PC-3 (cell line): ENCODE measurements around the gene CNTN4. TPM values are rescaled to one million over a fixed set of nuclear protein-coding genes. Genes with fewer than 3 reads are reported as not detected.

Experiments used
- ATAC-seq: fragments of 200-7000 bp; cut with Tn5 transposase; 2 replicates; pipeline ENCODE4 v1.9.1; 2020; ENCODE audit warnings: mild to moderate bottlenecking, moderate library complexity
- BruUV-seq: library from RNA; stranded (reverse); fragments of 400-500 nt; replicated peaks from 2 replicates; lab custom pipeline; 2021; lab: Mats Ljungman, UMichigan
- CTCF ChIA-PET: fragments of 300-600 bp; sonication (Branson Sonifier 250); formaldehyde crosslinking; loops from one replicate; lab custom pipeline; 2022; ENCODE audit warnings: antibody characterized with exemption; lab: Charles Lee
- POLR2A ChIA-PET: fragments of 300-600 bp; sonication (Branson Sonifier 250); formaldehyde crosslinking; loops from one replicate; lab custom pipeline; 2022; ENCODE audit warnings: antibody characterized with exemption; ENCODE audit not compliant: unreplicated experiment; lab: Charles Lee
- DNase-seq: peaks from one replicate; pipeline ENCODE4 v3.0.0-alpha.2; 2015
- H2AFZ ChIP-seq: fragments of 300-600 bp; sonication (generic); 2 replicates; pipeline ENCODE4 v1.6.0; 2016; ENCODE audit warnings: antibody characterized with exemption, low read length
- H3F3A ChIP-seq: fragments of 300-600 bp; sonication (generic); one replicate; pipeline ENCODE4 v1.6.0; 2017; ENCODE audit warnings: antibody characterized with exemption, low read length, control low read depth, mild to moderate bottlenecking; ENCODE audit not compliant: unreplicated experiment
- H3K27ac ChIP-seq: fragments of 300-600 bp; sonication (generic); 2 replicates; pipeline ENCODE4 v1.5.1; 2016; ENCODE audit warnings: mild to moderate bottlenecking, low read length
- H3K27me3 ChIP-seq: fragments of 300-600 bp; sonication (generic); 2 replicates; pipeline ENCODE4 v1.6.1; 2016; ENCODE audit warnings: low read length, mixed read lengths
- H3K36me3 ChIP-seq: fragments of 300-600 bp; sonication (generic); 2 replicates; pipeline ENCODE4 v1.6.1; 2016; ENCODE audit warnings: low read depth, mixed run types, low read length, mixed read lengths
- H3K4me1 ChIP-seq: fragments of 300-600 bp; sonication (generic); 2 replicates; pipeline ENCODE4 v1.5.1; 2016; ENCODE audit warnings: low read length; ENCODE audit not compliant: insufficient read depth
- H3K4me2 ChIP-seq: fragments of 300-600 bp; sonication (generic); 2 replicates; pipeline ENCODE4 v1.6.0; 2016; ENCODE audit warnings: low read length
- H3K4me3 ChIP-seq: fragments of 300-600 bp; sonication (generic); 2 replicates; pipeline ENCODE4 v1.5.1; 2016; ENCODE audit warnings: mild to moderate bottlenecking, low read length, mixed read lengths
- H3K79me2 ChIP-seq: fragments of 300-600 bp; sonication (generic); 2 replicates; pipeline ENCODE4 v1.6.1; 2017; ENCODE audit warnings: low read length, mixed read lengths
- H3K9ac ChIP-seq: fragments of 300-600 bp; sonication (generic); 2 replicates; pipeline ENCODE4 v1.6.0; 2016; ENCODE audit warnings: mild to moderate bottlenecking, low read length
- H3K9me2 ChIP-seq: fragments of 300-600 bp; sonication (generic); replicated peaks from 2 replicates; pipeline ENCODE4 v1.6.1; 2016; ENCODE audit warnings: mixed run types, low read length, mixed read lengths
- H3K9me3 ChIP-seq: fragments of 300-600 bp; sonication (generic); 2 replicates; pipeline ENCODE4 v1.6.1; 2016; ENCODE audit warnings: low read length, mixed read lengths
- H4K20me1 ChIP-seq: fragments of 300-600 bp; sonication (generic); 2 replicates; pipeline ENCODE4 v1.6.1; 2016; ENCODE audit warnings: low read length, mixed read lengths
- CTCF ChIP-seq: fragments of 300-600 bp; sonication (generic); conservative IDR thresholded peaks from 2 replicates; pipeline ENCODE4 v1.5.1; 2017; ENCODE audit warnings: antibody characterized with exemption, low read depth, mild to moderate bottlenecking, low read length
- EZH2 ChIP-seq: fragments of 300-600 bp; sonication (generic); IDR thresholded peaks from one replicate; pipeline ENCODE4 v1.6.1; 2017; ENCODE audit warnings: antibody characterized with exemption, mild to moderate bottlenecking, low read length; ENCODE audit not compliant: unreplicated experiment
- EZH2phosphoT487 ChIP-seq: fragments of 300-600 bp; sonication (generic); IDR thresholded peaks from 2 replicates; pipeline ENCODE4 v1.6.1; 2018; ENCODE audit warnings: mild to moderate bottlenecking, antibody characterized with exemption, low read length, borderline replicate concordance
- intact Hi-C: fragments of 100-400 bp; cut with micrococcal nuclease; formaldehyde crosslinking; loops from 2 replicates; pipeline ENCODE4 v1.9.0; 2023
- total RNA-seq: library from RNA; depleted of rRNA; stranded (reverse); fragments of >200 nt; gene quantifications from 2 replicates; pipeline ENCODE4 v1.2.3, GENCODE V29; 2014

Gene CNTN4
- total RNA-seq, 1 experiment from 2014 or later = not detected

GRCh38 chr3:2861120-2861519 is 762.5 kb downstream of the CNTN4 start:
- DNase-seq (no peak), ATAC-seq (no peak)
- no peak overlapping the region for H2AFZ ChIP-seq
- no peak overlapping the region for H3K4me3 ChIP-seq
- H3K4me2 ChIP-seq = no peak overlapping the region
- intact Hi-C loops = no loop called here
- H3K36me3 ChIP-seq = no peaks in the 10 kb centered on the region
- no peaks in the 10 kb centered on the region for H3K9me2 ChIP-seq
- POLR2A ChIA-PET = no interaction called here
- H3K79me2 ChIP-seq = no peaks in the 10 kb centered on the region
- TF ChIP-seq EZH2 (no peak), EZH2phosphoT487 (no peak), CTCF (no peak)
- no peak overlapping the region for H3K27ac ChIP-seq
- H3K27me3 ChIP-seq = no peaks in the 10 kb centered on the region
- no peak overlapping the region for H3K9ac ChIP-seq
- CTCF ChIA-PET = no interaction called here
- H3F3A ChIP-seq = no peaks in the 10 kb centered on the region
- H4K20me1 ChIP-seq = no peaks in the 10 kb centered on the region
- H3K9me3 ChIP-seq = peaks cover 37% of the 10 kb centered on the region
- no peaks in the 10 kb centered on the region for H3K4me1 ChIP-seq
- no TSS peak for BruUV-seq

GRCh38 chr3:2861920-2862319 is 763.3 kb downstream of the CNTN4 start:
- Histone ChIP-seq H3K27ac (no peak overlapping the region), H3K9me2 (no peaks in the 10 kb centered on the region), H3K4me2 (no peak overlapping the region), H2AFZ (no peak overlapping the region), H3K79me2 (no peaks in the 10 kb centered on the region), H3F3A (no peaks in the 10 kb centered on the region), H3K36me3 (no peaks in the 10 kb centered on the region), H3K9ac (no peak overlapping the region), H3K9me3 (peaks cover 37% of the 10 kb centered on the region), H3K4me1 (no peaks in the 10 kb centered on the region), H3K4me3 (no peak overlapping the region), H4K20me1 (no peaks in the 10 kb centered on the region), H3K27me3 (no peaks in the 10 kb centered on the region)
- intact Hi-C loops = no loop called here
- BruUV-seq = no TSS peak
- CTCF ChIA-PET = no interaction called here
- ATAC-seq (no peak), DNase-seq (no peak)
- POLR2A ChIA-PET = no interaction called here
- TF ChIP-seq EZH2phosphoT487 = no peak
- no peak for TF ChIP-seq EZH2
- no peak for TF ChIP-seq CTCF

- no peaks in the 10 kb centered on the region for H3K79me2 ChIP-seq
- H3K36me3 ChIP-seq = no peaks in the 10 kb centered on the region
- peaks cover 37% of the 10 kb centered on the region for H3K9me3 ChIP-seq
- no peak overlapping the region for H2AFZ ChIP-seq
- H3F3A ChIP-seq = no peaks in the 10 kb centered on the region
- intact Hi-C loops = no loop called here
- POLR2A ChIA-PET = no interaction called here
- no peak for TF ChIP-seq EZH2
- TF ChIP-seq EZH2phosphoT487 = no peak
- TF ChIP-seq CTCF = no peak
- no peak overlapping the region for H3K9ac ChIP-seq
- H3K4me2 ChIP-seq = no peak overlapping the region
- no peak for DNase-seq
- H3K27ac ChIP-seq = no peak overlapping the region
- H3K4me1 ChIP-seq = no peaks in the 10 kb centered on the region
- ATAC-seq = no peak
- H4K20me1 ChIP-seq = no peaks in the 10 kb centered on the region
- BruUV-seq = no TSS peak
- H3K27me3 ChIP-seq = no peaks in the 10 kb centered on the region
- no peaks in the 10 kb centered on the region for H3K9me2 ChIP-seq
- CTCF ChIA-PET = no interaction called here
- no peak overlapping the region for H3K4me3 ChIP-seq
Observed at GRCh38 chr3:2862366-2862765, 763.7 kb downstream of the CNTN4 start.
